SU-DHL-6 (cell line): ENCODE measurements around the gene PPP1R2.

ENCODE experiments used
- H2AFZ ChIP-seq: fragments of 200-600 bp; sonication (generic); 2 replicates; pipeline ENCODE4 v1.6.1; 2014; ENCODE audit warnings: low read depth, mild to moderate bottlenecking, moderate library complexity, mixed read lengths, antibody characterized with exemption, low read length; ENCODE audit not compliant: severe bottlenecking
- H3F3A ChIP-seq: fragments of 200-600 bp; shearing (Covaris generic); 2 replicates; pipeline ENCODE4 v1.6.0; 2016; ENCODE audit warnings: antibody characterized with exemption, mild to moderate bottlenecking; ENCODE audit not compliant: insufficient read depth
- H3K27ac ChIP-seq: fragments of 200-600 bp; sonication (generic); 2 replicates; pipeline ENCODE4 v1.5.1; 2016; ENCODE audit warnings: low read depth, mild to moderate bottlenecking, low read length, moderate library complexity, mixed read lengths
- H3K27me3 ChIP-seq: fragments of 200-600 bp; sonication (generic), shearing (Covaris generic); 2 replicates; pipeline ENCODE4 v1.6.0; 2014; ENCODE audit warnings: mild to moderate bottlenecking, low read length
- H3K36me3 ChIP-seq: fragments of 200-600 bp; sonication (generic); 2 replicates; pipeline ENCODE4 v1.6.1; 2014; ENCODE audit warnings: mild to moderate bottlenecking, low read length, mixed read lengths
- H3K4me2 ChIP-seq: fragments of 300-600, 200-600 bp; shearing (Covaris generic), sonication (generic); 2 replicates; pipeline ENCODE4 v1.6.0; 2014; ENCODE audit warnings: low read length, low read depth, mild to moderate bottlenecking; ENCODE audit not compliant: poor library complexity, severe bottlenecking
- H3K4me3 ChIP-seq: fragments of 200-600 bp; sonication (generic); 2 replicates; pipeline ENCODE4 v1.5.1; 2014; ENCODE audit warnings: antibody characterized with exemption, low read length, mild to moderate bottlenecking, mixed read lengths; ENCODE audit not compliant: insufficient read depth, poor library complexity, severe bottlenecking
- H3K79me2 ChIP-seq: fragments of 200-600 bp; sonication (generic); 2 replicates; pipeline ENCODE4 v1.6.1; 2014; ENCODE audit warnings: mild to moderate bottlenecking, low read length, moderate library complexity; ENCODE audit not compliant: insufficient read depth
- H3K9ac ChIP-seq: fragments of 200-600 bp; sonication (generic); 2 replicates; pipeline ENCODE4 v1.7.0; 2014; ENCODE audit warnings: mild to moderate bottlenecking, low read length
- H3K9me2 ChIP-seq: fragments of 200-600 bp; sonication (generic); replicated peaks from 2 replicates; pipeline ENCODE4 v1.6.1; 2014; ENCODE audit warnings: low read length; ENCODE audit not compliant: insufficient read depth
- H3K9me3 ChIP-seq: fragments of 200-600 bp; sonication (generic); 2 replicates; pipeline ENCODE4 v1.6.1; 2014; ENCODE audit warnings: low read length, mixed read lengths; ENCODE audit not compliant: insufficient read depth
- H4K20me1 ChIP-seq: fragments of 200-600 bp; sonication (generic); 2 replicates; pipeline ENCODE4 v1.6.1; 2014; ENCODE audit warnings: low read depth, mild to moderate bottlenecking, antibody characterized with exemption, low read length, moderate library complexity, mixed read lengths
- EZH2phosphoT487 ChIP-seq: fragments of 200-600 bp; sonication (generic), shearing (Covaris generic); conservative IDR thresholded peaks from 2 replicates; pipeline ENCODE4 v1.6.1; 2018; ENCODE audit warnings: mild to moderate bottlenecking, antibody characterized with exemption, low read length, moderate library complexity, mixed read lengths
- TF ChIP-seq, protein P1 (sequence below): fragments of 200-600 bp; sonication (generic); IDR thresholded peaks from one replicate; pipeline ENCODE4 v1.5.1; 2017; ENCODE audit warnings: antibody characterized with exemption, mild to moderate bottlenecking, low read length, moderate library complexity; ENCODE audit not compliant: insufficient read depth, poor library complexity, severe bottlenecking

The PPP1R2 gene

DNA sequence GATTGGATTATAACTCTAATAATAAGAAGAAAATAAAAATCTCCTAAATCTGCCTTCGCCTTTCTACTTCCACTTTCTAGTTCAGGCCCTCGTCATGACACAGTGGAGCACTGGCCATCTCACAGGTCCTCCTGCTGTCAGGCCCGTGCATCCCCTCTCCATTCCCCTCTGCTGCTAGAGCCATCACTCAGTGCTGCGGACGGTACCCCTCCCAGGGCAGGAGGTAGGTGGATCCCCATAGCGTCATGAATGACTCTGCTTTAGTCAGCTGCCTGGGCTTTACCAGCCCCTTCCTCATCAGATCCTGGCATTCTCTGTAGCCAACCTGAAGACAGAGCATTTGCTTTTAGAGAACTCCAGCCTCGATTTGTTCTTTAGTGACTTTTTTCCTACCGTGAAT, 12.0 kb upstream of the PPP1R2 start:
- H3K27ac ChIP-seq: no peak overlapping the region
- H3K9me3 ChIP-seq: no peaks in the 10 kb centered on the region
- TF ChIP-seq, protein P1, sequence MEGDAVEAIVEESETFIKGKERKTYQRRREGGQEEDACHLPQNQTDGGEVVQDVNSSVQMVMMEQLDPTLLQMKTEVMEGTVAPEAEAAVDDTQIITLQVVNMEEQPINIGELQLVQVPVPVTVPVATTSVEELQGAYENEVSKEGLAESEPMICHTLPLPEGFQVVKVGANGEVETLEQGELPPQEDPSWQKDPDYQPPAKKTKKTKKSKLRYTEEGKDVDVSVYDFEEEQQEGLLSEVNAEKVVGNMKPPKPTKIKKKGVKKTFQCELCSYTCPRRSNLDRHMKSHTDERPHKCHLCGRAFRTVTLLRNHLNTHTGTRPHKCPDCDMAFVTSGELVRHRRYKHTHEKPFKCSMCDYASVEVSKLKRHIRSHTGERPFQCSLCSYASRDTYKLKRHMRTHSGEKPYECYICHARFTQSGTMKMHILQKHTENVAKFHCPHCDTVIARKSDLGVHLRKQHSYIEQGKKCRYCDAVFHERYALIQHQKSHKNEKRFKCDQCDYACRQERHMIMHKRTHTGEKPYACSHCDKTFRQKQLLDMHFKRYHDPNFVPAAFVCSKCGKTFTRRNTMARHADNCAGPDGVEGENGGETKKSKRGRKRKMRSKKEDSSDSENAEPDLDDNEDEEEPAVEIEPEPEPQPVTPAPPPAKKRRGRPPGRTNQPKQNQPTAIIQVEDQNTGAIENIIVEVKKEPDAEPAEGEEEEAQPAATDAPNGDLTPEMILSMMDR: no peak
- TF ChIP-seq EZH2phosphoT487: no peak
- H3K9ac ChIP-seq: no peak overlapping the region
- H3K27me3 ChIP-seq: no peaks in the 10 kb centered on the region
- H3F3A ChIP-seq: no peaks in the 10 kb centered on the region
- no peaks in the 10 kb centered on the region for H4K20me1 ChIP-seq
- no peak overlapping the region for H2AFZ ChIP-seq
- H3K79me2 ChIP-seq: no peaks in the 10 kb centered on the region
- no peaks in the 10 kb centered on the region for H3K9me2 ChIP-seq
- H3K4me3 ChIP-seq: no peak overlapping the region
- H3K4me2 ChIP-seq: no peak overlapping the region
- no peaks in the 10 kb centered on the region for H3K36me3 ChIP-seq

DNA sequence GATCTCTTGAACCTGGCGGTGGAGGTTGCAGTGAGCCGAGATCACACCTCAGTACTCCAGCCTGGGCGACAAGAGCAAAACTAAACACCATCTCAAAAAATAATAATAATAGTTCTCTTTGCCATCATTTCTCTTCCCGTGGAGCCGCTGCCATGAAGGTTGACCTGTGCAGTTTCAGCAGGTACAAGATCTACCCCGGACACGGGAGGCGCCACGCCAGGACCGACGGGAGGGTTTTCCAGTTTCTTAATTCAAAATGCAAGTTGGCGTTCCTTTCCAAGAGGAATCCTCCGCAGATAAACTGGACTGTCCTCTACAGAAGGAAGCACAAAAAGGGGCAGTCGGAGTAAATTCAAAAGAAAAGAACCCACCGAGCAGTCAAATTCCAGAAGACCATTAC, 11.3 kb upstream of the PPP1R2 start:
- H4K20me1 ChIP-seq: no peaks in the 10 kb centered on the region
- H3K9me3 ChIP-seq: no peaks in the 10 kb centered on the region
- H3K36me3 ChIP-seq: no peaks in the 10 kb centered on the region
- no peak overlapping the region for H3K4me3 ChIP-seq
- no peaks in the 10 kb centered on the region for H3F3A ChIP-seq
- H3K27me3 ChIP-seq: no peaks in the 10 kb centered on the region
- H2AFZ ChIP-seq: no peak overlapping the region
- TF ChIP-seq, protein P1: no peak
- no peak for TF ChIP-seq EZH2phosphoT487
- H3K79me2 ChIP-seq: no peaks in the 10 kb centered on the region
- no peak overlapping the region for H3K9ac ChIP-seq
- H3K9me2 ChIP-seq: no peaks in the 10 kb centered on the region
- no peak overlapping the region for H3K27ac ChIP-seq
- H3K4me2 ChIP-seq: no peak overlapping the region

DNA sequence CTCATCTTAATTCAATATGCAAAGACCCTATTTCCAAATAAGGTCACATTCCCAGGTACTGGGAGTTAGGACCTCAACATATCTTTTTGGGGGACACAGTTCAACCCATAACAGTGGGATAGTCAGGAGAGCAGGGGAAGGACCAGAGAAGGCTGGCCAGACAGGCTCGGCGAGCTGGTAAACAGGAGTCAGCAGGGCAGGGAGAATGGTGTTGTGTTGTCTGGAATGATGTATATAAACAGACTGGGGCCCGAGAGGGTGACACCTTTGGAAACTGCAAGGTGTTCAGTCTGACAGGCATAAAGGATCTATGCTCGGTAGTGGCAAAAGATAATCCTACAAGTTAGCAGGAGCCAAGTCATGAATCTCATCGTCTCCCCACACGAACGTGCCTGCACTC, 10.1 kb upstream of the PPP1R2 start:
- H3K9me2 ChIP-seq: no peaks in the 10 kb centered on the region
- H3K4me3 ChIP-seq: no peak overlapping the region
- no peak for TF ChIP-seq EZH2phosphoT487
- TF ChIP-seq, protein P1: no peak
- no peaks in the 10 kb centered on the region for H3F3A ChIP-seq
- no peaks in the 10 kb centered on the region for H4K20me1 ChIP-seq
- no peak overlapping the region for H3K27ac ChIP-seq
- no peak overlapping the region for H2AFZ ChIP-seq
- H3K79me2 ChIP-seq: no peaks in the 10 kb centered on the region
- H3K9ac ChIP-seq: no peak overlapping the region
- H3K9me3 ChIP-seq: no peaks in the 10 kb centered on the region
- no peaks in the 10 kb centered on the region for H3K27me3 ChIP-seq
- H3K4me2 ChIP-seq: no peak overlapping the region
- no peaks in the 10 kb centered on the region for H3K36me3 ChIP-seq

DNA sequence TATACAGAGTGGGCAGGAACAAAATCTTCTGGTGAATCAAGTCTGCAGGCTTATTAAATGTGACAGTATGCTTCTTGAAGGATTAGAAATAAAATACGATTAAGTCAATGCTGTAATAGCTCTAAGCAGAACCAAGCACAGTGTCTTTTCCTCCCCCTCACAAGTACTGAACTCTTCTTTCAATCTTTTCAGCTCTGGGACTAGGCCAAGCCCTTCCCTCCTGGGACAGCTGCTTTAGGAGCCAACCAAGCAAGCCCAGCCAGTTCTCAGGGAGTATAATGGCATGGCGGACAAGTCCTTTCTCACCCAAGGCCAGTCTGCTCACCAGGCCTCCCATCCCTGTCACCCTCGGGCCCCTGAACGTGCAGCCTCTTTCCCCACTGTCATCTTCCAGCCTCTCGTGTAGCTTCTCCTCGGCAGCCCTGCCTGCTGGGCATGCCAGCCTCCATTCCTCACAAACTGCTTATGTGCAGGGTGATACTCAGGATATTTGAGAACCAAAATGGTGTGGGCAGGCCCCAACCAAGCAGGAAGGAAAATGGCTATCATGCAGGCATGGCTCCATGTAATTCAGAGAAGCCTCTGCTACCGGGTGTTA, 8.4 kb upstream of the PPP1R2 start:
- Histone ChIP-seq H3K27ac (no peak overlapping the region), H3K9me3 (no peaks in the 10 kb centered on the region), H2AFZ (peak overlapping the region; percentile 16), H3K4me2 (no peak overlapping the region), H4K20me1 (no peaks in the 10 kb centered on the region), H3F3A (no peaks in the 10 kb centered on the region), H3K9me2 (no peaks in the 10 kb centered on the region), H3K79me2 (no peaks in the 10 kb centered on the region), H3K27me3 (no peaks in the 10 kb centered on the region), H3K36me3 (no peaks in the 10 kb centered on the region), H3K9ac (no peak overlapping the region), H3K4me3 (no peak overlapping the region)
- TF ChIP-seq EZH2phosphoT487: no peak
- TF ChIP-seq, protein P1: no peak
